Cardiac septum (tissue), 1 donor: Measurements from ENCODE around the gene WNT2B. TPM values are rescaled to one million over a fixed set of nuclear protein-coding genes. Genes with fewer than 3 reads are reported as not detected.

Experiments
- DNase-seq: peaks from one replicate; pipeline ENCODE4 v3.0.0-alpha.2; 2020; ENCODE audit warnings: low spot score
- intact Hi-C: fragments of 100-400 bp; cut with DNase I; formaldehyde crosslinking; loops from one replicate; pipeline ENCODE4 v1.14.0; 2022
- microRNA-seq: library from miRNA; unstranded; fragments of <30 nt; microRNA quantifications from one replicate; pipeline ENCODE4 v1.2.0, GENCODE V29; 2020
- total RNA-seq: library from RNA; stranded (reverse); fragmentation: NEBNext Ultra II Directional; extraction: Animal tissue kit (Norgen Biotek cat#: 25700); gene quantifications from one replicate; pipeline ENCODE4 v1.2.1, GENCODE V29; 2021
- donor health status: DM: no; HTN: no; CAD: no.

Gene WNT2B
- total RNA-seq, 1 donor from 2014 or later, result 5.7 TPM

GRCh38 chr1:112549590-112549989 is 40.8 kb downstream of the WNT2B start:
- intact Hi-C loops, result loop anchor here (10.0 kb wide), 1 partner anchor 65 kb away; the partner anchor contains the start of genes CAPZA1 and ST7L
- no peak for DNase-seq

- intact Hi-C loops, result no loop called here
- DNase-seq, result no peak
These were observed 45.6 kb downstream of the WNT2B start for GRCh38 chr1:112554411-112554810.

- DNase-seq, result no peak
- intact Hi-C loops, result no loop called here
These were observed 48.6 kb downstream of the WNT2B start for GRCh38 chr1:112557385-112557784.

DNA sequence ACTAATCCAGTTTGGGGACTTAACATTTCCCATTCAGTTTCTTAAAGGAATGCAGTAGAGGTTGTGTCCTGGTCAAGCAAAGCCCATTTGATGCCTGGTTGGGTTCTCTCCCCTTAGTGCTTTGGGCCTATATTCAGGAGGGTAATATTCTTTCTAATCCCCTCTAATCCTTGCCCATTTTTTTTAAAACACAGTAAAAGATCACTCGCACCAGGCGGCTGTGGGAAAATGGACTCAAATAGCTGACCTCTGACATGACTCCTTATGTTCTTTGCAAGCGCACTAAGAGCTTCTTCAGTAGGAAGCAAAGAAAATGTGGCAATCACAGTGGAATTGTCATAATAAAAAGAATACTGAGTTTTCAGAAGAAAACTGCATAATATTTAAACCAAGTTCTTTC is 49.9 kb downstream of the WNT2B start:
- intact Hi-C loops, result no loop called here

DNA sequence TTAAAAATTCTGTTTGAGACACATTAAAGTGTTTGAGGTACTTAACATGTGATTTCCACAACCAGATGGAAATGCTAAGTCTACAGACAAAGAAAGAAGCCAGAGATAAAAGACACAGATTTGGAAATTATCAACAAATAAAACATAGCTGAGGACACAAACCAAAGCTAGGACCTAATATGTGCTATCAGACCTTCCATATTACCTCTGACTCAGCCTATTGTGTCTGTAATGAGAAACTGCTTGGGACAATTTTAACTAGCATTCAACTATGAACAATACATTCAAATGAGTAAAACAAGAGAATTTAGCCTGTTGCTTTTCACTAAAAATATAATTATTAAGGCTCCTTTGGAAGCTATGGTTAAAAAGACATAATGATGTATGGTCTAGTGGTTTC is 54.6 kb downstream of the WNT2B start:
- intact Hi-C loops, result no loop called here

More for the DNA sequence above, 49.9 kb downstream of the WNT2B start:
- no peak for DNase-seq

DNA sequence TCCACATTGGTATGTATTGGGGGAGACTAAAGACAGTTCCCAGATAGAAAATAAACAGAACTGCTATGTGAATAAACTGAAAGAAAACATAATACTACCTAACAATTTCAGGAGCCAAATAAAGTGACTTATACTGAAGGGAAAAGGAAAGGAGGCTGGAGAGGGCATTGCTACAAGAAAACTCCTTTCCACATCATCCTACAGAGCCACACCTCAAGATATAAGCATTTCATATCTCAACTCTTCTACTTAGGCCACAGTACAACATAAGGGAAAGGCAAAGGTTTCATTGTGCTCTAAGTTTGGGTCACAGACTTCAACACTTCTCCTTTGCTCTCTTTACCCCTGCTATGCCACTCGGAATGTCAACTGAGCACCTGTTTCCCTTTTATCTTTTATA is 55.3 kb downstream of the WNT2B start:
- no peak for DNase-seq
- intact Hi-C loops, result no loop called here

More for the DNA sequence above, 54.6 kb downstream of the WNT2B start:
- no peak for DNase-seq

DNA sequence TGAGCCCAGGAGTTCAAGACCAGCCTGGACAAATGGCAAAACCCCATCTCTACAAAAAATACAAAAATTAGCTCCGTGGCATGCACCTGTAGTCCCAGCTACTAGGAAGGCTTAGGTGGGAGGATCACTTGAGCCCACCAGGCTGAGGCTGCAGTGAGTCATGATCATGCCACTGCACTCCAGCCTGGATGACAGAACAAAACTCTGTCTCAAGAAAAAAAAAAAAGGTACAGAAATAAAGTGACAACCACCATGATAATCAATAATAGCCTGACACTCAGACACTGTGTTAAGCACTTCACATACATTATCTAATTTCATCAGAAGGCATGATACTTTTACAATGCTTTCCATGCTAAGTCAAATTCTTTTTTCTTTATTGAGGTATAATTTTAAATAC is 57.0 kb downstream of the WNT2B start:
- intact Hi-C loops, result no loop called here

DNA sequence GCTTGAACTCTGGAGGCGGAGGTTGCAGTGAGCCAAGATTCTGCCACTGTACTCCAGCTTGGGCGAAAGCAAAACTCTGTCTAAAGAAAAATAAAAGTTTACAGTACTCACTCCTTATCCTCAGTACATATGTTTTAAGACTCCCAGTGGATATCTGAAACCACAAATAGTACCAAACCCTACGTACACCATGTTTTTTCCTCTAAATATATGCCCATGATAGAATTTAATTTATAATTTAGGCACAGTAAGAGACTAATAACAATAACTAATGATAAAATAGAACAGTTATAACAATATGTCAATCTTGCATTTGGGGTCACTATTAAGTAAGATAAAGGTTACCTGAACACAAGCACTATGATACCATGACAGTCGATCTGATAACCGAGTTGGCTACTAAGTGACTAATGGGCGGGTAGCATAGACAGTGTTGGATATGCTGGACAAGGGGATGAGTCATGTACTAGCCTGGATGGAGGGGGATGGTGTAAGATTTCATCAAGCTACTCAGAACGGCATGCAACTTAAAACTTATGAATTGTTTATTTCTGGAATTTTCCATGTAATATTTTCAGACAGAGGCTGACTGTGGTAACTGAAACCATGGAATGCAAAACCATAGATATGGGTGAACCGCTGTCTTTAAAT is 66.5 kb downstream of the WNT2B start:
- intact Hi-C loops, result no loop called here
- no peak for DNase-seq

More for the DNA sequence above, 57.0 kb downstream of the WNT2B start:
- DNase-seq, result no peak

DNA sequence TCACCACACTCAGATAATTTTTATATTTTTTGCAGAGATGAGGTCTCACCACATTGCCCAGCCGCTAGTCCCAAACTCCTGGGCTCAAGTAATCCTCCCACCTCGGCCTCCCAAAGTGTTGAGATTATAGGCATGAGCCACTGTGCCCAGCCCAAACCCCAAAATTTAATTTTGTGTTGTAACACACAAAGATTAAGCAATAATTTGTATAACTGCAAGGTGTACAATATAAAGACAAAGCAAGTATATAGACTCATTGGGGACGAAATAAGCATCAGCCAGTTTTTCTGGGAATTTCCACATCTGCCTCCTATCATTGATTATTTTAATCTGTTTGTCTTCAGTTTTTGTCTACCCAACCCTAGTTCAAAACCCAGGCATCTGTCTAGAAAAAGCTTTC is 67.5 kb downstream of the WNT2B start:
- no peak for DNase-seq
- intact Hi-C loops, result no loop called here

Small RNAs within 50 kb of the gene (microRNA-seq; reads per million reads assigned to microRNA genes)
- gene MIR4256, result not detected

Other genes with a start within 250 kb of the WNT2B start
- gene CTTNBP2NL, start 112.8 kb upstream of the WNT2B start, total RNA-seq, result 19.1 TPM
- 14.0 TPM for gene ST7L, start 110.2 kb downstream of the WNT2B start, total RNA-seq
- 35.3 TPM for gene CAPZA1, start 110.9 kb downstream of the WNT2B start, total RNA-seq
- 18.3 TPM for gene MOV10, start 165.7 kb downstream of the WNT2B start, total RNA-seq
- gene RHOC, start 198.2 kb downstream of the WNT2B start, total RNA-seq, result 270 TPM
- 10.7 TPM for gene PPM1J, start 206.4 kb downstream of the WNT2B start, total RNA-seq